ENCODE measurements around the gene SYNE4.
"Not testable (repeated sequence)": the region's sequence is repeated elsewhere in the genome, so short reads cannot be mapped to it uniquely, and the experiment has no call there.

- not testable (repeated sequence) for TF ChIP-seq EP300 (conservative IDR thresholded peaks at IDR 0.05; ENCODE audit: poor library complexity, severe bottlenecking); MXI1 (conservative IDR thresholded peaks at IDR 0.05; ENCODE audit: poor library complexity, severe bottlenecking); CTCF (IDR thresholded peaks at IDR 0.05; ENCODE audit: poor library complexity, severe bottlenecking); RAD21 (conservative IDR thresholded peaks at IDR 0.05); POLR2AphosphoS5 (IDR thresholded peaks at IDR 0.05); EZH2 (IDR thresholded peaks at IDR 0.05; ENCODE audit: borderline replicate concordance, insufficient read depth, low read length, poor library complexity, severe bottlenecking)
These were observed 27.6 kb downstream of the SYNE4 start for GRCh38 chr19:35980997-35981396.

Data from neural cell (in vitro differentiated cells).